HepG2 (cell line): ENCODE data around the gene CNRIP1.

ENCODE experiments used
- CREB1 ChIP-seq, 2 experiments: fragments of 450-650 bp in 1 of 2; IDR thresholded peaks; 2 replicates each; pipeline ENCODE4 v1.6.1; 2016 to 2017; ENCODE audit warnings: control low read depth in 1 of 2, mild to moderate bottlenecking in 1 of 2, missing compliant biosample characterization in 1 of 2, missing genetic modification characterization in 1 of 2
- CTCF ChIP-seq: sonication (generic); formaldehyde crosslinking; IDR thresholded peaks from 2 replicates; pipeline ENCODE4 v1.5.0; 2020; ENCODE audit warnings: mild to moderate bottlenecking, missing genetic modification reagents, moderate library complexity
- ETV6 ChIP-seq: sonication (generic); formaldehyde crosslinking; conservative IDR thresholded peaks from 2 replicates; pipeline ENCODE4 v1.4.0; 2020; ENCODE audit warnings: missing genetic modification reagents
- HDAC2 ChIP-seq: sonication (generic); formaldehyde crosslinking; IDR thresholded peaks from 2 replicates; pipeline ENCODE4 v1.4.0; 2020; ENCODE audit warnings: missing genetic modification reagents
- JUND ChIP-seq: sonication (generic); formaldehyde crosslinking; IDR thresholded peaks from 2 replicates; pipeline ENCODE4 v1.8.0; 2022; ENCODE audit warnings: mild to moderate bottlenecking, missing genetic modification reagents
- MNT ChIP-seq: fragments of 450-650 bp; IDR thresholded peaks from 2 replicates; pipeline ENCODE4 v1.6.1; 2016
- NFE2L1 ChIP-seq: sonication (generic); formaldehyde crosslinking; IDR thresholded peaks from 2 replicates; pipeline ENCODE4 v1.4.0; 2020; ENCODE audit warnings: missing genetic modification reagents, mild to moderate bottlenecking, borderline replicate concordance
- PAF1 ChIP-seq: IDR thresholded peaks from 2 replicates; pipeline ENCODE4 v1.6.1; 2016; ENCODE audit warnings: missing genetic modification reagents, missing compliant biosample characterization
- POLR2A ChIP-seq, 2 experiments: IDR thresholded peaks; 2 replicates each; pipeline ENCODE4 v1.6.1; 2011; ENCODE audit warnings: low read depth in 2 of 2, low read length in 2 of 2, mild to moderate bottlenecking in 1 of 2, moderate library complexity in 1 of 2; ENCODE audit not compliant: insufficient read depth in 1 of 2
- RNF2 ChIP-seq: fragments of 450-650 bp; conservative IDR thresholded peaks from 2 replicates; pipeline ENCODE4 v1.6.1; 2016; ENCODE audit warnings: low read depth
- ZNF350 ChIP-seq: sonication (generic); formaldehyde crosslinking; IDR thresholded peaks from 2 replicates; pipeline ENCODE4 v1.4.0; 2020; ENCODE audit warnings: mild to moderate bottlenecking, low read depth, missing genetic modification reagents, borderline replicate concordance
- ZNF605 ChIP-seq: sonication (generic); formaldehyde crosslinking; IDR thresholded peaks from 2 replicates; pipeline ENCODE4 v1.8.0; 2022; ENCODE audit warnings: mild to moderate bottlenecking, missing genetic modification reagents

- TF ChIP-seq MNT (no peak), RNF2 (no peak), CTCF (CRISPR knock-in tag) (no peak), NFE2L1 (no peak), ZNF605 (CRISPR knock-in tag) (no peak; the same call in 1 of the 2 replicates), POLR2A (IDR thresholded peaks at IDR 0.05; ENCODE audit: insufficient read depth in 1 of 2, low read depth in 2 of 2, low read length in 2 of 2) (no peak), CREB1 (IDR thresholded peaks at IDR 0.05) (0 out of 2 replicates have a peak, but pooled peaks have one; percentile 19), CREB1 (CRISPR knock-in tag; IDR thresholded peaks at IDR 0.05) (no peak), HDAC2 (CRISPR knock-in tag) (no peak), ETV6 (no peak), ZNF350 (CRISPR knock-in tag) (no peak), JUND (CRISPR knock-in tag) (peak; percentile 89), PAF1 (no peak)
Measured at GRCh38 chr2:68303033-68303901, 16.5 kb downstream of the CNRIP1 start.
